GM10248 (cell line): ENCODE results near the gene CEP85L.

Experiments
- CTCF ChIA-PET: fragments of 300-600 bp; sonication (Branson Sonifier 250); formaldehyde crosslinking; extraction: SDS; loops from one replicate; lab custom pipeline; 2021; ENCODE audit warnings: antibody characterized with exemption; lab: Yijun Ruan, JAX
- POLR2A ChIA-PET: fragments of 350-650 bp; sonication (Branson Sonifier 250); formaldehyde crosslinking; extraction: SDS; loops from one replicate; lab custom pipeline; 2020; ENCODE audit warnings: antibody characterized with exemption; lab: Yijun Ruan, JAX
- DNase-seq: peaks from one replicate; pipeline ENCODE4 v3.0.0; 2012; ENCODE audit errors: extremely low spot score
- TF ChIP-seq, protein P1 (sequence below): IDR thresholded peaks from 2 replicates; pipeline ENCODE4 v1.5.1; 2012; ENCODE audit warnings: mild to moderate bottlenecking, low read depth; ENCODE audit errors: extremely low read depth, missing control alignments, control extremely low read depth

The CEP85L gene

DNA sequence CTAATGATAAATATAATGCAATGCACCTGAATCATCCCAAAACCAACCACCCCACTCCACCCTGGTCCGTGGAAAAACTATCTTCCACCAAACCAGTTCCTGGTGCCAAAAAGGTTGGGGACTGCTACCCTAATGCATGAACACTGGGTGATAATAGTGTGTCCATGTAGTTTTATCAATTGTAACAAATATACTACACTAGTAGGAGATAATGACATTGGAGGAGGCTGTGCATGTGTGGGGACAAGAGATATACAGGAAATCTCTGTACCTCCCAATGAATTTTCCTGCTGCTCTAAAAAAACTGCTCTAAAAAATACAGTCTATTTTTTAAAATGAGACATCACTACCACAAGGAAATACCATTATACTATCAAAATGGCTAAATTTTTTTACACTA, 20.5 kb downstream of the CEP85L start:
- TF ChIP-seq, protein P1, sequence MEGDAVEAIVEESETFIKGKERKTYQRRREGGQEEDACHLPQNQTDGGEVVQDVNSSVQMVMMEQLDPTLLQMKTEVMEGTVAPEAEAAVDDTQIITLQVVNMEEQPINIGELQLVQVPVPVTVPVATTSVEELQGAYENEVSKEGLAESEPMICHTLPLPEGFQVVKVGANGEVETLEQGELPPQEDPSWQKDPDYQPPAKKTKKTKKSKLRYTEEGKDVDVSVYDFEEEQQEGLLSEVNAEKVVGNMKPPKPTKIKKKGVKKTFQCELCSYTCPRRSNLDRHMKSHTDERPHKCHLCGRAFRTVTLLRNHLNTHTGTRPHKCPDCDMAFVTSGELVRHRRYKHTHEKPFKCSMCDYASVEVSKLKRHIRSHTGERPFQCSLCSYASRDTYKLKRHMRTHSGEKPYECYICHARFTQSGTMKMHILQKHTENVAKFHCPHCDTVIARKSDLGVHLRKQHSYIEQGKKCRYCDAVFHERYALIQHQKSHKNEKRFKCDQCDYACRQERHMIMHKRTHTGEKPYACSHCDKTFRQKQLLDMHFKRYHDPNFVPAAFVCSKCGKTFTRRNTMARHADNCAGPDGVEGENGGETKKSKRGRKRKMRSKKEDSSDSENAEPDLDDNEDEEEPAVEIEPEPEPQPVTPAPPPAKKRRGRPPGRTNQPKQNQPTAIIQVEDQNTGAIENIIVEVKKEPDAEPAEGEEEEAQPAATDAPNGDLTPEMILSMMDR, result no peak
- POLR2A ChIA-PET, result no interaction called here
- CTCF ChIA-PET, result no interaction called here
- no peak for DNase-seq

DNA sequence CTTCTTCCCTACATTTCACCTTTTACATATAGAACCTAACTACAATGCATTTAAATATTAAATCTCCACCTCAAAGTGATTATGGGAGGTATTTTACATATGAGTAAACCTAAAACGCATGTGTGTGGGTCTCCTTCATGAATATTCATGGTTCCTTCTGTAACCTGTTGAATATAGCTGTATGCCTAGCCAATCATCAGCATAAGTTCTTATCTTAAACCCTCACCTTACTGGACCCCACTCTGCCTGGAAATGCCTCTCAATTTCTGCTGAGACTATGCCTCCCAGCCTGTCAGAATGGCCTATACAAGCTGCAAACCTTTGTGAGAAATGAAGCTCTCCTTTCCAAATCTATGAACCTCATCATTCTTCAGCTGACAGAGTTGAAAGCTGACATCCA, 21.3 kb downstream of the CEP85L start:
- TF ChIP-seq, protein P1, result no peak
- CTCF ChIA-PET, result interaction anchor here (1.2 to 1.3 kb wide), 2 partner anchors 15 to 100 kb away, joined by 3 read pairs; no protein-coding TSS in a partner anchor
- no peak for DNase-seq
- POLR2A ChIA-PET, result no interaction called here

DNA sequence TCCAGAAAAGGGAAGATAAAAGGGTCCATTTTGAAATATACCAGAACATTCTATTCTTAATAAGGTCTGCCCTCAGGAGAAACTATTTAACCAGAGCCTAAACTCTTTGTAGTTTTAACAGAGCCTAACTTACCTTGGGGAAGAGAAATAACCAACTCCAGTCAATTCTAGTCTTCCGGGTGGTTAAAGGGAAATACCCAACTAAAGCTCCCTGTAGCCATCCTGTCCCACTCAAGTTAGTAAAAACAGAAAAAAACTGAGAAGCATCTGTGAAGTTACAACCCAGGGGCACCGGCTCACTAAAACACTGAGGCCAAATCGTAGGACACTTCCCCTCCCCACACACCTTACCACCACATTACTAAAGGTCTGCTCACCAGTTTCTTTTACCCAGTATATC, 23.7 kb downstream of the CEP85L start:
- TF ChIP-seq, protein P1, result no peak
- ChIA-PET POLR2A (interaction anchor here (0.6 kb wide), 1 partner anchor 178 kb away, joined by 3 read pairs; no protein-coding TSS in a partner anchor), CTCF (interaction anchor here (0.7 kb wide), 1 partner anchor 9 kb away, joined by 3 read pairs; no protein-coding TSS in a partner anchor)
- no peak for DNase-seq

DNA sequence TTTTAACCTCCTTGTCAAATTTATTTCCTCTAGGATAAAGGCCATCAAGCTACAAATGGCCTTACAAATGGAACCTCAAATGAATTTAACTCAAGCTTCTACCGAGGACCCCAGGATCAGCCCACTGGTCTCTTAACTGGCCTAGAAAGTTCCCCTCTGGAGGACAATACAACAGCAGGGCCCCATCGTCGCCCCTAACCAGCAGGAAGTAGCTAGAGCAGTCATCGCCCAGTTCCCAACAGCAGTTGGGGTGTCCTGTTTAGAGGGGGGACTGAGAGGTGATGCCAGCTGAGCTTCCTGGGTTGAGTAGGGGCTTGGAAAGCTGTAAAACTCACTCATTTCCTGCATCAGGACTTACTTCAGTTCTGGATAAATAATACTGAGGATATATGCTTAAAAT, 25.6 kb downstream of the CEP85L start:
- ChIA-PET CTCF (interaction anchor here (1.0 to 2.1 kb wide), 8 partner anchors 9 to 183 kb away, joined by 3 to 8 read pairs (median 4); no protein-coding TSS in a partner anchor), POLR2A (no interaction called here)
- TF ChIP-seq, protein P1, result no peak

DNA sequence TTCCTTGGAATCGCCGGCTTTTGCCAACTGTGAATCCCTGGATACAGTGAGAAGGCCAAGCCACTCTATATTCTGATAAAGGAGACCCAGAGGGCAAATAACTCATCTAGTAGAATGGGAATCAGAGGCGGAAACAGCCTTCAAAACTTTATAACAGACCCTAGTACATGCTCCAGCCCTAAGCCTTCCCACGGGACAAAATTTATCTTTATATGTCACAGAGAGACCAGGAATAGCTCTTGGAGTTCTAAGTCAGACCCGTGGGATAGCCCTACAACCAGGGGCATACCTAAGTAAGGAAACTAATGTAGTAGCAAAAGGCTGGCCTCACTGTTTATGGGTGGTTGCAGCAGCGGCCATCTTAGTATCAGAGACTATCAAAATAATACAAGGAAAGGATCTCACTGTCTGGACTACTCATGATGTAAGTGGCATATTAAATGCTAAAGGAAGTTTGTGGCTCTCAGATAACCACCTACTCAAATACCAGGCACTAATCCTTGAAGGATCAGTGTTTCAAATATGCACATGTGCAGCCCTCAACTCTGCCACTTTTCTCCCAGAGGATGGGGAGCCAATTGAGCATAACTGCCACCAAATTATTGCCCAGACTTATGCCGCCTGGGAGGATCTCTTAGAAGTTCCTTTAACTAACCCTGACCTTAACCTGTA, 29.5 kb downstream of the CEP85L start:
- TF ChIP-seq, protein P1, result no peak
- CTCF ChIA-PET, result interaction anchor here (1.0 kb wide), 1 partner anchor 34 kb away, joined by 4 read pairs; no protein-coding TSS in a partner anchor
- POLR2A ChIA-PET, result no interaction called here
- no peak for DNase-seq

More for the DNA sequence above, 25.6 kb downstream of the CEP85L start:
- no peak for DNase-seq

DNA sequence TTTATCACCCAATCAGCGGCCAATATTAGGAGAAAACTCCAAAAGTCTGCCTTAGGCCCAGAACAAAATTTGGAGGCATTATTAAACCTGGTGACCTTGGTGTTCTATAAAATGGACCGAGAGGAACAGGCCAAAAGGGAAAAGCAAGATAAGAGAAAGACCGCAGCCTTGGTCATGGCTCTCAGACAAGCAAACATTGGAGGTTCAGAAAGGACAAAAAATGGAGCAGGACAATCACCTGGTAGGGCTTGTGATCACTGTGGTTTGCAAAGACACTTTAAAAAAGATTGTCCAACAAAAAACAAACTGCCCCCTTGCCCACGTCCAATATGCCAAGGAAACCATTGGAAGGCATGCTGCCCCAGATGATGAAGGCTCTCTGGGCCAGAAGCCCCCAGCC, 31.2 kb downstream of the CEP85L start:
- no peak for DNase-seq
- TF ChIP-seq, protein P1, result no peak
- POLR2A ChIA-PET, result no interaction called here
- CTCF ChIA-PET, result interaction anchor here (0.7 to 1.9 kb wide), 4 partner anchors 14 to 55 kb away, joined by 3 to 9 read pairs (median 4); no protein-coding TSS in a partner anchor
